HT1080 (cell line): ENCODE measurements around the gene MXI1. TPM values are rescaled to one million over a fixed set of nuclear protein-coding genes. Genes with fewer than 3 reads are reported as not detected.
"Not testable (repeated sequence)": the region's sequence is repeated elsewhere in the genome, so short reads cannot be mapped to it uniquely, and the experiment has no call there.

Experiments used
- DNase-seq: peaks from one replicate; pipeline ENCODE4 v3.0.0-alpha.2; 2015; ENCODE audit warnings: low read depth
- total RNA-seq: library from RNA; depleted of rRNA; stranded (reverse); fragments of >200 nt; shearing (Covaris generic); gene quantifications from 2 replicates; pipeline ENCODE4 v1.2.3, GENCODE V29; 2014

Gene MXI1
- total RNA-seq, 1 experiment from 2014 or later: 18.5 TPM

- DNase-seq: no peak
These were observed 30.6 kb downstream of the MXI1 start for GRCh38 chr10:110237894-110238480.

- DNase-seq: no peak
These were observed 32.5 kb downstream of the MXI1 start for GRCh38 chr10:110239892-110240291.

- DNase-seq: no peak
These were observed 34.0 kb downstream of the MXI1 start for GRCh38 chr10:110241407-110241806.

GRCh38 chr10:110241841-110242240 lies 34.4 kb downstream of the MXI1 start:
- DNase-seq: no peak

GRCh38 chr10:110242511-110242910 lies 35.1 kb downstream of the MXI1 start:
- no peak for DNase-seq

GRCh38 chr10:110244550-110244949 lies 37.1 kb downstream of the MXI1 start:
- no peak for DNase-seq

- DNase-seq: not testable (repeated sequence)
These were observed 40.4 kb downstream of the MXI1 start for GRCh38 chr10:110247833-110248232.

GRCh38 chr10:110249489-110249888 lies 42.1 kb downstream of the MXI1 start:
- DNase-seq: not testable (repeated sequence)

- not testable (repeated sequence) for DNase-seq
These were observed 44.0 kb downstream of the MXI1 start for GRCh38 chr10:110251392-110251791.

GRCh38 chr10:110252151-110252550 lies 44.7 kb downstream of the MXI1 start:
- no peak for DNase-seq

- DNase-seq: no peak
These were observed 47.1 kb downstream of the MXI1 start for GRCh38 chr10:110254467-110254866.

- no peak for DNase-seq
These were observed 51.1 kb downstream of the MXI1 start for GRCh38 chr10:110258542-110258941.

- no peak for DNase-seq
These were observed 51.9 kb downstream of the MXI1 start for GRCh38 chr10:110259317-110259716.

- no peak for DNase-seq
These were observed 53.5 kb downstream of the MXI1 start for GRCh38 chr10:110260746-110261477.

- DNase-seq: no peak
These were observed 55.8 kb downstream of the MXI1 start for GRCh38 chr10:110263164-110263563.

- DNase-seq: no peak
These were observed 58.3 kb downstream of the MXI1 start for GRCh38 chr10:110265573-110266193.

- no peak for DNase-seq
These were observed 59.9 kb downstream of the MXI1 start for GRCh38 chr10:110267276-110267675.

- no peak for DNase-seq
These were observed 61.0 kb downstream of the MXI1 start for GRCh38 chr10:110268442-110268841.

GRCh38 chr10:110268971-110269370 lies 61.6 kb downstream of the MXI1 start:
- no peak for DNase-seq

GRCh38 chr10:110269374-110270318 lies 62.2 kb downstream of the MXI1 start:
- DNase-seq: no peak

- not testable (repeated sequence) for DNase-seq
These were observed 65.6 kb downstream of the MXI1 start for GRCh38 chr10:110272995-110273394.
